Calu3 (cell line): ENCODE results near the gene PLEKHA7. TPM values are rescaled to one million over a fixed set of nuclear protein-coding genes. Genes with fewer than 3 reads are reported as not detected.

ENCODE experiments used
- BruUV-seq: library from RNA; stranded (reverse); fragments of 400-500 nt; replicated peaks from 2 replicates; lab custom pipeline; 2021; lab: Mats Ljungman, UMichigan
- CTCF ChIA-PET: fragments of 300-600 bp; sonication (Branson Sonifier 250); formaldehyde crosslinking; loops from one replicate; lab custom pipeline; 2022; ENCODE audit warnings: antibody characterized with exemption; lab: Charles Lee
- DNase-seq: peaks from one replicate; pipeline ENCODE4 v3.0.0; 2022
- H3K27ac Mint-ChIP-seq: one replicate; pipeline ENCODE4 v1.8.0; 2022; ENCODE audit warnings: mixed read lengths; ENCODE audit not compliant: unreplicated experiment
- H3K27me3 Mint-ChIP-seq: one replicate; pipeline ENCODE4 v1.8.0; 2022; ENCODE audit warnings: mixed read lengths; ENCODE audit not compliant: unreplicated experiment
- H3K36me3 Mint-ChIP-seq: one replicate; pipeline ENCODE4 v1.8.0; 2022; ENCODE audit warnings: mild to moderate bottlenecking, moderate library complexity, mixed read lengths; ENCODE audit not compliant: insufficient read depth, unreplicated experiment
- H3K4me1 Mint-ChIP-seq: one replicate; pipeline ENCODE4 v1.8.0; 2022; ENCODE audit warnings: mild to moderate bottlenecking, low read depth, mixed read lengths; ENCODE audit not compliant: unreplicated experiment
- H3K4me3 Mint-ChIP-seq: one replicate; pipeline ENCODE4 v1.8.0; 2022; ENCODE audit warnings: mild to moderate bottlenecking, low read depth, moderate library complexity, mixed read lengths; ENCODE audit not compliant: unreplicated experiment
- H3K9me3 Mint-ChIP-seq: one replicate; pipeline ENCODE4 v1.8.0; 2022; ENCODE audit warnings: low read depth, mixed read lengths; ENCODE audit not compliant: unreplicated experiment
- CTCF ChIP-seq: fragments of 200-600 bp; IDR thresholded peaks from one replicate; pipeline ENCODE4 v1.8.0; 2022; ENCODE audit warnings: antibody characterized with exemption; ENCODE audit not compliant: unreplicated experiment
- intact Hi-C: fragments of 100-400 bp; cut with micrococcal nuclease; formaldehyde crosslinking; loops from one replicate; pipeline ENCODE4 v1.10.0; 2022; ENCODE audit not compliant: unreplicated experiment
- total RNA-seq: library from RNA; stranded (reverse); gene quantifications from 2 replicates; pipeline ENCODE4 v1.2.3, GENCODE V29; 2022

The PLEKHA7 gene
- total RNA-seq, 1 experiment from 2014 or later = 138 TPM

GRCh38 chr11:16777613-16777975, 236.6 kb downstream of the PLEKHA7 start:
- Mint-ChIP-seq H3K9me3 (no peaks in the 10 kb centered on the region), H3K36me3 (peaks cover 54% of the 10 kb centered on the region), H3K27me3 (no peaks in the 10 kb centered on the region), H3K4me1 (peaks cover 44% of the 10 kb centered on the region), H3K4me3 (no peak overlapping the region), H3K27ac (no peak overlapping the region)
- TSS peak; percentile 58 for BruUV-seq
- CTCF ChIA-PET = no interaction called here
- no peak for DNase-seq
- intact Hi-C loops = no loop called here
- no peak for TF ChIP-seq CTCF

- Mint-ChIP-seq H3K4me3 (no peak overlapping the region), H3K27ac (no peak overlapping the region), H3K27me3 (no peaks in the 10 kb centered on the region), H3K4me1 (peaks cover 38% of the 10 kb centered on the region), H3K9me3 (no peaks in the 10 kb centered on the region), H3K36me3 (peaks cover 51% of the 10 kb centered on the region)
- no TSS peak for BruUV-seq
- DNase-seq = no peak
- no peak for TF ChIP-seq CTCF
- CTCF ChIA-PET = no interaction called here
- intact Hi-C loops = no loop called here
Observed at GRCh38 chr11:16776711-16777612, 237.3 kb downstream of the PLEKHA7 start.

DNA sequence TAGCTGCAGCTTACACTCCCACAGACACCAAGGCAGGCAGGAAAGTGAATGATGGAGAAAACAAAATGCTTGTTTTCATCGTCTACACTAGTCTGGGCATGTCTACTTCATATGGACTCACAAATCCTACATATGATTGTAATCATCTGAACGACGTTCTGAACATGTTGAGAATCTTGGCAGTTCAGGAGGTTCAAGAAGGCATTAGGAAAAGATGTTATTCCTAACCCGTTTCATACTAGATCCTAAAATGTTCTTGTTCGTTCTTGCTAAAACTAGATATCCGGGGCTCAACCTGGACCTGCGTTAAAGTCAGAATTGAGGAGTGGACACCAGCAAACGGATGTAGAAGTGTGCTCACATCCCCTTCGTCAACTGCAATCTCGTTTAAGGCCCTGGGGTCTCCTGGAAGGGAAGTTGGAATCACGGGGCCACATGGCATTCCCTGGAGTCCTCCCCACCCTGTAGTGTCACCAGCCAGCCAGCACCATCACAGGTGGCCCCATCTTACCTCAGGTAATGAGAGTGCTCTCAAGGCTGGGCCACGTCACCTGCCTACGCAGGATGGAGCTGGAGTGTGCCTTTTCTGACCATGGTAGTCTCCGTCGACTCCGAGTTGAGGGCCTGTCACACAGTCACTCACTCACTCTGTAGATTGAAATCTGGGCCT, 238.5 kb downstream of the PLEKHA7 start:
- Mint-ChIP-seq H3K27ac (no peak overlapping the region), H3K36me3 (peaks cover 47% of the 10 kb centered on the region), H3K9me3 (no peaks in the 10 kb centered on the region), H3K27me3 (no peaks in the 10 kb centered on the region), H3K4me3 (no peak overlapping the region), H3K4me1 (peaks cover 27% of the 10 kb centered on the region)
- no peak for DNase-seq
- CTCF ChIA-PET = no interaction called here
- intact Hi-C loops = no loop called here
- no TSS peak for BruUV-seq
- no peak for TF ChIP-seq CTCF

DNA sequence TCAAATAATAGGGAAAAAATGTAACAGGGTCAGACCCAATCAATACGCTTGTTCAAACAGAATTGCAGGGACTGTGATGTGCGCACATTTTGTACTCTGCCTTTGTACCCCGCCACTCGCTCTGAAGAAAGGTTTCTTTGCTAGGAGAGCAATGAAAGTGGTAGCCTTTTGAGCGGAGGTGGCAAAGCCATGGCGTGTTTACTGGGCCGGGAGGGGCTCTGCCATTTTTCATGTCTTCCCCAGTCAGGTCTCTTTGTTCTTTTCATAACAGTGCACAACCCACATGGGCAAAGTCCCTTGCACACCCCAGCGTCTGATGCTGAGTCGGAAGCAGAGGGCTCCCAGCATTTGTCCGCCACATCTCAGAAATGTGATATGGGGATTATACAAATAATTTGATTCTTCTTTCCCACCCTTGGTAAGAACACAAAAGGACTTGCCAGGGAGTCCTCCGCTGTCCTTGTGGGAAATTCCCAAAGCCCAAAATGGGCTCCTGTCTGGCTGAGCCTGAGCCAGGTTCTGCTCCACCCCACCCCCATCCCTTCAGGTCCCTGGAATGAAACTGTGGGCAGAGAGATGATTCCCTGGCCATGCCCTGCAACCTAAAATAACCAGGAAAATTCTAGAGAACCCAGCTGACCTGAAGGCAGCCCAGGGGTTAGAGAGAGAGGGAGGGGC, 239.1 kb downstream of the PLEKHA7 start:
- CTCF ChIA-PET = no interaction called here
- BruUV-seq = no TSS peak
- no peak for DNase-seq
- Mint-ChIP-seq H3K36me3 (peaks cover 40% of the 10 kb centered on the region), H3K27ac (no peak overlapping the region), H3K4me1 (peaks cover 20% of the 10 kb centered on the region), H3K27me3 (no peaks in the 10 kb centered on the region), H3K9me3 (no peaks in the 10 kb centered on the region), H3K4me3 (no peak overlapping the region)
- intact Hi-C loops = no loop called here
- TF ChIP-seq CTCF = no peak
